ENCODE results near the gene CDCA7L.
"Not testable (repeated sequence)": the region's sequence is repeated elsewhere in the genome, so short reads cannot be mapped to it uniquely, and the experiment has no call there.

Gene CDCA7L

GRCh38 chr7:21942955-21943354 is 2.7 kb downstream of the CDCA7L start:
- no peak for DNase-seq

GRCh38 chr7:21941611-21942141 is 4.0 kb downstream of the CDCA7L start:
- DNase-seq, result no peak

- peak; percentile 9 for DNase-seq
These were observed 5.8 kb downstream of the CDCA7L start for GRCh38 chr7:21939858-21940372.

GRCh38 chr7:21939136-21939857 is 6.4 kb downstream of the CDCA7L start:
- DNase-seq, result peak; percentile 77

- DNase-seq, result no peak
These were observed 7.2 kb downstream of the CDCA7L start for GRCh38 chr7:21938463-21938862.

GRCh38 chr7:21934808-21935207 is 10.9 kb downstream of the CDCA7L start:
- DNase-seq, result no peak

GRCh38 chr7:21933293-21933692 is 12.4 kb downstream of the CDCA7L start:
- not testable (repeated sequence) for DNase-seq

- DNase-seq, result no peak
These were observed 18.0 kb downstream of the CDCA7L start for GRCh38 chr7:21927693-21928092.

- no peak for DNase-seq
These were observed 19.3 kb downstream of the CDCA7L start for GRCh38 chr7:21926448-21926847.

GRCh38 chr7:21923658-21924057 is 22.0 kb downstream of the CDCA7L start:
- DNase-seq, result no peak

- DNase-seq, result no peak
These were observed 23.1 kb downstream of the CDCA7L start for GRCh38 chr7:21922605-21923004.

GRCh38 chr7:21920936-21921335 is 24.8 kb downstream of the CDCA7L start:
- no peak for DNase-seq

GRCh38 chr7:21918216-21918615 is 27.5 kb downstream of the CDCA7L start:
- no peak for DNase-seq

GRCh38 chr7:21916629-21917028 is 29.1 kb downstream of the CDCA7L start:
- DNase-seq, result no peak

GRCh38 chr7:21916176-21916575 is 29.5 kb downstream of the CDCA7L start:
- DNase-seq, result no peak

GRCh38 chr7:21915140-21915539 is 30.6 kb downstream of the CDCA7L start:
- no peak for DNase-seq

- no peak for DNase-seq
These were observed 31.0 kb downstream of the CDCA7L start for GRCh38 chr7:21914671-21915070.

GRCh38 chr7:21912931-21913780 is 32.5 kb downstream of the CDCA7L start:
- no peak for DNase-seq

GRCh38 chr7:21912305-21912704 is 33.4 kb downstream of the CDCA7L start:
- no peak for DNase-seq

GRCh38 chr7:21911341-21911875 is 34.3 kb downstream of the CDCA7L start:
- no peak for DNase-seq

- no peak for DNase-seq
These were observed 35.4 kb downstream of the CDCA7L start for GRCh38 chr7:21910253-21910652.

- no peak for DNase-seq
These were observed 37.0 kb downstream of the CDCA7L start for GRCh38 chr7:21908746-21909145.

GRCh38 chr7:21903020-21903786 is 42.5 kb downstream of the CDCA7L start:
- DNase-seq, result no peak

Measured in stimulated activated CD4-positive, alpha-beta T cell treated with anti-CD3 and anti-CD28 coated beads, Interleukin-15, amount 100 ng/mL, for 24 hours (primary cell).